Activated T-cell treated with anti-CD3 and anti-CD28 coated beads for 4 hours (primary cell): ENCODE measurements around the gene VPREB3.
"Not testable (repeated sequence)": the region's sequence is repeated elsewhere in the genome, so short reads cannot be mapped to it uniquely, and the experiment has no call there.

Experiments used
- DNase-seq: peaks from one replicate; pipeline ENCODE4 v3.0.0-alpha.2; 2020

VPREB3 gene

DNA sequence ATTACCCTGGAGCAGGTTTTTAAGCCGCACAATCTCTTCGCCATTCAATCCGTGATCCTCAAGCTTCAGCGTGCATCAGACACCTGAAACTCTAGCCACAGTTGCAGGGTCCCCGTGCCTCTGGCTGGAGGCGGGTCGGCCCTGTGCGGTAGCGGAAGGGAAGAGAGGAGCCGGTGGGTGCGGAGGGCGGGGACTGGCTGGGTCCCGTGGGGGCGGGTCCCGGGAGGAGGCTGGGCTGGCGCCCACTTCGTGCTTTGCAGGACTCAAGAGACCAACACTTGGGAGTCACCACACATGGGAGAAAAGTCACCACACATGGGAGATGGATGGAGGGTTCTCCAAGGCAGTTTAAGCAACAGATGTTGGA, 9.3 kb upstream of the VPREB3 start:
- peak; percentile 44 for DNase-seq

DNA sequence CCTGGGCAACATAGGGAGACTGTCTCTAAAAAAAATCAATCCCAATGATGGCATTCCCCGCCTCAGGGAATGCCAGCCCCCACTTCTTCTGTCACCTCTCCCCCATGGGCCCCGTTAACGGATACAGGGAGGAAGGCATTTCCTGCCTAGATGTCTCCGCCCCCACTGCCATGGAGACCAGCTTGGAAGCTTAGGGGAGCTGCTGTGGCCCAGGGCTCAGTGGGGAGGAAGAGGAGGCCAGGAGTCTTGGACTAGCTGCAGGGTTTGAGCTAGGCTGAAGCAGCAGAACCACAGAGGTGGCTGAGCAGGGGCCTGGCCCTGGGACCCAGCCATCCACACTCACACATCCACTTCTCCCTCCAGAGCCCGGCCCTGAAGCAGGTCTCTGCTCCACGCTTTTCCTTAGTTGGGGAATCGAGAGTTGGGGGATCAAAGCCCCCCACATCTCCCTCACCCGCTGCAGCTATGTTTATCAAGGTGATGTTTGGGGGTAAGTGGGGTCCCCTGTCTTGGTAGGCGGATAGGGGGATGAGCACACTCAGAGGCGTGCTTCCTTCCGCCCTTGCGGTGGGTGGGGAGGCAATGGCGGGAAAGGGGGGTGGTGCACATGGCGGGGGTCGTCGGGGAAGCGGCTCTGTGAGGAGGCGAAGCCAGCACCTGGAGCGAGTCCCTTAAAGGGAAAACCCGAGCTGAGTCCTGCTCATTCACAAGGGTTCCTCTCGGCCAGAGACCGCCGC, 8.8 kb upstream of the VPREB3 start, which contains the start of gene C22orf15:
TSS of gene C22orf15 (plus strand) at position 149 of the 737 bp plus-strand sequence. CDS start at position 466, 317 bp downstream.
- no peak for DNase-seq

DNA sequence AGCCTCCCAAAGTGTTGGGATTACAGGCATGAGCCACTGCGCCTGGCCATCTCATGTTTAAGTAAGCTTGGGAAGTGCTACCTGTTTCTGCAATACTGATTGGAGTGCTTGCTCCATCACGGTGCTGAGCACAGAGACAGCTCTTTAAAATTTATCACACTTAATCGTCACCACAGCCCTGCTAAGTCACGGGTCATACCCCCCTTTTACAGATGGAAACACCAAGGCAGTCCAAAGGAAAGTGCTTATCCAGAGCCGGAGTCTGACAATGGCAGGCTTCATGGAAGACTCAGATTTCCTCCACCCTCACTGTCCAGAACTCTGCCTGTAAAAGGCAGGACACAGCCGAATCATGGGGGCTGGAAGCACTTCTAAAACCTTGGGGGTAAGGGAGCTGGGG, 5.8 kb upstream of the VPREB3 start:
- DNase-seq, result no peak

DNA sequence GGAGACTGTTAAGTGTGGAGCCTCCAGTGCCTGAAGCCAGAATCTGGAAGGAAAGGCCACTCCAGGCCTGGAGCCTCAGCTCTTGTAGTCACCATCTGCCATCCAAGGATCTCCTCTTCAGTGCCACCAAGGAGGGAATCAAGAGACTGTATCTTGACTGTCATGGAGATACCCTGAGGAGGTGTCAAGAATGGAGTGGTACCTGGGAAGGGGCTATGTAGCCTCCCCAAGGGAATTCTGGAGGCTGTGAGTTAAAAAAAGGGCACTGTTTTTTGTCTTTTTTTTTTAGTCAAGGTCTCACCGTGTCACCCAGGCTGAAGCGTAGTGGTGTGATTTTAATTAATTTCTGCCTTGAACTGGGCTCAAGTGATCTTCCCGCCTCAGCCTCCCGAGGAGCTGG, 5.3 kb upstream of the VPREB3 start:
- no peak for DNase-seq

DNA sequence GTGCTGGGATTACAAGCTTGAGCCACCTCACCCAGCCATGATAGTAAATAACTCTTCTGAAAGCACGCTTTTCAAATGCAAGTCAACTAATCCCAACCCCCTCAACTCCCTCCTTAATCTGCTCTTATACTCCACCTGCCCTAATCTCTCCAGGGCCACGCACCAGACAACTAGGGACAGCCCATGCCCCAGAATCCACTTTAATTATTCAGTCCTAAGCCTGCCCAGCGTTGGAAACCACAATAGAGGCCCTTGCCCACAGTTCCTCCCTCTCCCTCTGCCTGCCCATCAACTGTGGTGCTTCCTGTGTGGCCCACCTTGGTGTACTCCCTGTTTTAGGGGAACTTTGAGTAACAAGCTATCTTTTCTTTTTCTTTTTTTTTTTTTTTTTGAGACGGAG, 2.7 kb upstream of the VPREB3 start:
- DNase-seq, result no peak

DNA sequence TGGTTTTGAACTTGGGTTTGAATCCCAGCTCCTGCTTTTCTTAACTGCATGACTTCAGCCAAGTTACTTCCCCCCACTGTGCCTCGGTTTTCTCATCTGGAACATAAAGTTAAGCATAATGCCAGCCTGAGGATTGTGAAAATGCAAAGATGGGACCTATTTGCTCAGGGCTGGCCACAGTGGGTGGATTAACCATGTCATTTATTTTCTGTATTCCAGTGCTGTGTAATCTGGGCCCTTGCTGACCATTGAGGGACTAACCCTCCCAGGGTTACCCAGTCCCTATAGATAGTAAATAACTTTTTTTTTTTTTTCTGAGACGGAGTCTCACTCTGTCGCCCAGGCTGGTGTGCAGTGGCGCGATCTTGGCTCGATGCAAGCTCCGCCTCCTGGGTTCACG, 1.5 kb upstream of the VPREB3 start:
- no peak for DNase-seq

DNA sequence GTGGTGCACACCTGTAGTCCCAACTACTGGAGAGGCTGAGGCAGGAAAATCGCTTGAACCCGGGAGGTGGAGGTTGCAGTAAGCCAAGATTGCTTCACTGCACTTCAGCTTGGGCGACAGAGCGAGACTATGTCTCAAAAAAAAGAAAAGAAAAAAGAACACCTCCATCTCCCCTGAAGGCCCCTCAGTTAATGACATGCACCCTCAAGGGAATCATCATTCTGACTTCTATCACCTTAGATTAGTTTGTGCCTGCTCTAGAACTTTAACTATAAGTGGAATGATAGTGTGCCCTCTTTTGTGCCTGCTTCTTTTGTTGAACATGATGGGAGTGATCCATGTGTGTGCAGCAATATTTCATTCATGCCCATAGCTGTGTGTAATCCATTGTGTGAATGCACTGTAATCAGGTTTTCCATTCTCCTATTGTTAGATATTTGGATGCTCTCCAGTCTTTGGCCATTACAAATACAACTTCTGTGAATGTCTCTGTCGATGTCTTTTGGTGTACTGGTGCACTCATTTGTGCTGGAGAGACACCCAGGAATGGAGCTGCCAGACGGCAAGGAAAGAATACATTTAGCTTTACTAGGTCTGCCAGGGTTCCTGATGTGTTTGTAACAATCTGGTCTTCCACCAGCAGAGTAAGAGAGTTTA, 883 bp upstream of the VPREB3 start:
- no peak for DNase-seq

DNA sequence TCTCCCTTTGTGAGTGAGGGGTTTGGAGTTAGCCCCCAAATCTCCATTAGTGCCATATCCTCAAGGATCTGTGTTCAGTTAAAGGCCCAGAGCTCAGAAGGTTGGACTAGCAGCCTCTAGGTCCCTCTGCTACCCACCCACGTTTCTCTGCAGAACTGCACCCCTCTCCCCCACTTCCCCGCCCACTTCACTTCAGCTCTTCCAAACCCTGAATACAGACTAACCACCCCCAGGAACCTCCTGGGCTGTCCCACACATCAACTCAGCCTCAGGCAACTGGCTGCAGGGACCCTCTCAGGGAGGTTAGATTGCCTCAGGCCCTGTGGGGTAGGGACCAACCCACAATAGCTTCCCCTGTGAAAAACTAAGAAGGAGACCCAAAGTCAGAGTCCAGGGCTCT, 840 bp downstream of the VPREB3 start:
- no peak for DNase-seq

DNA sequence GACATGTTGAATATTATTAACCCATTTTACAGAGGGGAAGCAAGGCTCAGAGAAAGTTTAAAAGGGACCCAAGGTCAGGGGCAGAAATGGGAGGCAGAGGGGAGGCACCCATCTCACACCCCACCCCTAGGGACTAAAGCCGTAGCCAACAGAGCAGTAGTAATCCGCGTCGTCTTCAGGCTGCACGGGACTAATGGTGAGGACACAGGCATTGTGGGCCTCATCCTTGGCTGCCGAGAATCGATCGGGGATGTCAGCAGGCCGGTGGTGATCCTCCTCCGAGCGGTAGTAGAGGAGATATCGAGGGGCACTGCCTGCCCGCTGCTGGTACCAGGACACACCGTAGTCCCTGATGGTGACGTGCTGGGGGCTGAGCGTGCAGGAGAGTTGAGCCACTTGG, 1.5 kb downstream of the VPREB3 start:
- DNase-seq, result no peak

DNA sequence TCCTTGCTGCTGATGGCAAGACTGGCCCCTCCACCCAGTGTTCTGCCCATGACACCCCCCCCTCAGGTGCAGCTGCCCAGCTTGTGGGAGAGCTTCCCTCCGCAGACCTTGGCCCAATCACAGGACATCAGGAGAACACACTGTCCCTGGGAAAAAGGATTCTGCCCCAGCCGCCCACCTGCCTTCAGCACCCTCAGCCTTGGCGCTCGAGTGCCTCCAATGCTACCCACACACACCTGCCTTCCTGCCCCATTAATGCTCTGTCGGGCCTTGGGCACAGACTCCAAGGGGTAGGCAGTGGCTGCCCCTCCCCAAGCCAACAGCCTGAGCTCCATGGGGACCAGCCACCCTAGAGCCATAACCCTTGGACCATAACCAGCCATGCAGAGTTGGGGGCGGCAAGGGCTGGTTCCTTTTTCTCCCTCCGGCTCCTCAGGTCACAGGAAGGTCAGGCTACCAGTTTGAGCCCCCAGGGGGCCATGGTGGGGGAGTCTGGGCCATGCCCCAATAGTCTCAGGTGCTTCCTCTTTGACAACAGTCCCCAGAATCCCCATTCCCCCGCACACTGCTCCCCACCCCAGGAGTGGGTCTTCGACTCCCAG, 2.0 kb downstream of the VPREB3 start:
- no peak for DNase-seq

DNA sequence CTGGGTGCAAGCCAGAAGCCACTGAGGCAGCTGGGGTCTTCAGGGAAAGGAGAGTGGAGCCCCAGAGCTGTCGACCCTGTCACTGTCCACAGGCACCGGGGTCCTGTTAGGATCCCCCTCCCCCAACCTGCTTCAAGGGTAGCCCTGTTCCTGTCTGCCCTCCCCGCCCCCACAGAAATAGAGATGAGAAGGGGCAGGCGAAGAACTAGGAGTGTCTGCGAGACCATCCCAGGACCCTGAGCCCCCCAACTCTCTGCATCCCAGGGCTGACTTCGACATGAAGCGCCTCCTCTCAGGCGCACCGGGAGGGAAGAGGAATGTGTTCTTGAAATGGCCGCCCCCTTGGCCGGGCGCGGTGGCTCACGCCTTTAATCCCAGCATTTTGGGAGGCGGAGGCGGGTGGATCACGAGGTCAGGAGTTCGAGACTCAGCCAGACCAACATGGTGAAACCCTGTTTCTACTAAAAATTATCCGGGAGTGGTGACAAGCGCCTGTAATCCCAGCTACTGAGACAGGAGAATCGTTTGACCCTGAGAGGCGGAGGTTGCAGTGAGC, 2.7 kb downstream of the VPREB3 start:
- no peak for DNase-seq

DNA sequence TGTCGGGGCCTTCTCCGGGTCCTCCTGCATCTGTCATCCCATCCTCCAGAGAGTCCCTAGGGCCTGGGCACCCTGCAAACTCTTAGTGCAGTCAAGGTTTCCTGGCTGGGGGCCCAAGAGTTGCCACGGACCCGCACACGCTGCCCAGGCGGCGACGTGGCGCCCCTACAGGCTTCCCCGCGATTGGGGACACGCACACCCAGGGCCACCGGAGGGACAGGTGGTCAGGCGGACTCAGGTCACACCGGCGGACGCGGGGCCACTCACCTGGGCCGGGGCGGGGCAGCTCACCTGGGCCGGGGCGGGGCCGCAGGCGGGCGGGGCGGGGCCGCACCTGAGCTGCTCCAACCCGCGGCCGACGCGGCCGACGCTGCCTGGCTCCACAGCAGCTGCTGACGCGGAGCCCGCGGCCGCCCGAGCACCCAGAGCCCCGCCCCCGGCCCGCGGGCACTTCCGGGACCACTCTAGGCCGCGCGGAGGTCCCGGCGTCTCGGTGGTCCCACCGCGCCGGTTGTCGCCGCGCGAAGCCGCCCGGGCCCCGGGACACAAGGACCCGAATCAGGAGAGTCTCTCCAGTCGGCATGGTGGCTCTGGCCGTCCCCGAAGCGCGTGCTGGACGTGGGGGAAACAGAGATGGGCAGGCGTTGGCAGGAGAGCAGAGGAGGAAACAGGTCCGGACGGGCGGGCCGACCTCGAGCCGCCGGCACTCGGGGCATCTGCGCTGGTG, 3.3 kb downstream of the VPREB3 start, which contains the start of gene ZNF70:
TSS of gene ZNF70 (minus strand) at position 399 of the 727 bp plus-strand sequence. CDS start 5,972 bp downstream, outside the sequence.
- peak; percentile 71 for DNase-seq

DNA sequence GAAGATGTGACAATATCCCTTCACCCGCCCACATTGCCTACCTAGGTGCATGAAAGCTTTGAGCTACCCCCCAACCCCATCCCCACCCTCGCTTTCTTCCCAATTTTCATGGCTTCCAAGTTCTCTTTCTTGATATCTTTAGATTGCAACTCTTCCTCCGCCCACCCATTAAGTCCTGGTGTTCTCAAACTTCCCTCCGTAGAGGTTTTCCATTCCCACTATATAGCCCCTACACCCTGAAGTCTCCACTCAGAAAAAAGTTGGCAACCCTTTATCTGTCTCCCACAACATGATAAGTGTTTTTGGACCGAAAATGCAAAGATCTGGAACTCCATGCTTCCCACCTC, 3.9 kb downstream of the VPREB3 start:
- DNase-seq, result no peak

DNA sequence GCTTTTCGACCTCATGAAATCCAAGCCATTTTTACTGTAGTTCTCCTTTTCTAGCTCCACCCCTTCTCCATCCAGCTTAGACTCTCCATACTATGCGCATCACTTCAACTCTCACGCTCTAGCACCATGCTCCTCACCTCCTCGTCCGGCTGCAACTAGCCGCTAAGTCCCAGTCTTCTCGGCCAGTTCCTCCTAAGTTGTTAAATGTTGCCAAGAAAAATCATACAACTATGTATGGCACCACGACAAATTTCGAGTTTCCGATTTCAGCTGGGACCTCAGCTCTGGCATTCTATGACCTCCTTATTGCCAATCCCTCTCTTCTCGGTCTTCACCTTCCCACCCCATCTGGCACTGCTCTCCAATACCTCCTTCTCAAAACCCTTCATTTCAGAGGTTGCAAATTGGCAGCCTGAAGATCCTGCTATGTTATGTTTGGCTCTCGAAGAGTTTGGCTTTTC, 4.4 kb downstream of the VPREB3 start:
- no peak for DNase-seq

DNA sequence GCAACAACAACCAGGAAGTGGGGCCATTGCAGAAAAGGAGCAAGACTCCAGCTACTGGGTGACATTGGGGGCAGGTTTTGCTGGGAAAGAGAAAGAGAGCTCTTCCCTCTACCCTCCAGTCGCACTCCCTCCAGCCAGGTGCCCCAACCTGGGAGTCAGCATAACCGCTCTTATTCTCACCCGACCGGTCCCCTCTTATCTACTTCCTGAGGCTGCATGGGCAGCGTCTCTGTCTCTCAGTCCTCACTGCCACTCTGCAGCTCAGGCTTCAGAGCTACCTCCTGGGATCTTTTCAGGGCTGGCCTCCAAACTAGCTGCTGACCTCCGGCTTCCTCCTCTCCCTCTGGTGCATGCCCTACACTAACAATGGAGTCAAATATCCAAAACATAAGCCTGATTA, 8.4 kb downstream of the VPREB3 start:
- no peak for DNase-seq

DNA sequence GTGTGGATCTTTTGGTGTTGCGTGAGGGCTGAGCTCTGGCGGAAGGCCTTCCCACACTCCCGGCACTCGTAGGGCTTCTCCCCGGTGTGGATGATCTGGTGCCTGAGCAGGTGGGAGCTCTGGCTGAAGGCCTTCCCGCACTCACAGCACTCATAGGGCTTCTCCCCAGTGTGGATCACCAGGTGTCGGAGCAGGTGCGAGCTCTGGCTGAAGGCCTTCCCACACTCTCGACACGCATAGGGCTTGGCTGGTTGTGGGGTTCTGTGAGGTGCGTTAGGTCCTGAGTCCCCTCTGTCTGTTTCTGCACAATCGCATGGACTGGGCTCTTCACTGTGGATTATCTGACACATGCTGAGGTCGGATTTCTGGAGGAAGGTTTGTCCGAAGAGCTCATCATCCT, 9.7 kb downstream of the VPREB3 start:
- no peak for DNase-seq

DNA sequence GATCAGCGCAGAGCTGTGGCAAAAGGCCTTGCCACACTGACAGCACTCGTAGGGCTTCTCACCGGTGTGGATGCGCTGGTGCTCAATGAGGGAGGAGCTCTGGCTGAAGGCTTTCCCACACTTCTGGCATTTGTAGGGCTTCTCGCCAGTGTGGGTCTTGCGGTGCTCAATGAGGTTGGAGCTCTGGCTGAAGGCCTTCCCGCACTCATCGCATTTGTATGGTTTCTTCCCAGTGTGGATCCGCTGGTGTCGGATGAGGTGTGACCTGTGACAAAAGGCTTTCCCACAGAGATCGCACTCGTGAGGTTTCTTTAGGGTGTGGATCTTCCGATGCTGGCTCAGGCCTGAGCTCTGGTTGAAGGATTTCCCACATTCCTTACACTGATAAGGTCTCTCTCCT, 10.2 kb downstream of the VPREB3 start:
- no peak for DNase-seq

DNA sequence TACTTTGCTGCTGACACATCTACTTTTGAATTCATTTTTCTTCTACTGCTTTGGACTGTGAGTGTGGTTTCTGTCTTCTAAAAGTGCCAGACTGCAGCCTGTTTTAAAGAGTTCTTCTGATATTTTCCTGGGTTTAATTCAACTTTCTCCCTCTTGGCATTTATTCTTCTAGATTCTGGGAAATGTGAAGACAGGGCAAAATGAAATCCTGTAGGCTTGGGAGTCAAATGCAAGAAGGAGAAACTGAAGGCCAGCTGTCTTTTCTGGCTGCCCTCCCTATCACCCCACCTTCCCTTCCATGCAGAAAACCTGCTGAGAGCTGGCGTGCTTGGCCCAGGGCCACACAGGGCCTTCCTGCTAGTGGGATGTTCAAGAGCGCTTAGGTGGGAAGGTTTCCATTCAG, 10.9 kb downstream of the VPREB3 start:
- DNase-seq, result no peak

DNA sequence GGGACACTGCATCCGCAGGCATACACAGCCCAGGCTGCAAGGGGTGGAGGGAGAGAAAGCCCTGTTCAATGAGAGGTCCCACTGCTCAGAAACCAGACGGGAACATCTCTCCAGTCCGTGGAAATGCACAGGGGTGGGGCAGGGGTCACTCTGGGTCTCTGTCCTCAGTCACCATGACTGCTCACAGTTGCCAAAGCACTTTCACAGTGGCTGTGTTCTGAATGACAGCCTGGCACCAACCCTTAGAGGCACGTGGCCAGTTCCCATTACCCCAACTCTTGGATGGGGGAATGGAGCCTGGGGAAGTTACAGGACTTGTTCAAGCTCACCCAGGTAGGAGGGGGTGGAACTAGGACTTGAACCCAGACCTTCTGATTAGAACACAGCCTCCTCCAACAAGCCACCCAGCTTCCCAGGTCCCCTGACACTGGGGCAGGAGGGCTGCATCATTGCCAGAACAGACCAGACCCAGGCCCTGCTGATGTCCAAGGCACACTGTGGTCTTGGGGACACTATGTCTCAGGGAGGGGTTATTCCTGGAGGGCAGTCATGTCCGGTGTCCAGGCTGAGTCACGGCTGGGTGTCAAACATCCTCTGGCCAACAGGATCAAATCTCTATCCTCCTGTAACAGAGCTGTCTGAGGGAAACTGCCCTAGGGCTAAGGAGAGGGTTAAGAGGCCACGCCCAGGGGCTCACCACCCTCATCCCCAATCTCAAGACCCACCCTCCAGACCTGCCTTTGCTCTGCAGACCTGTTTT, 11.5 kb downstream of the VPREB3 start:
- DNase-seq, result no peak

DNA sequence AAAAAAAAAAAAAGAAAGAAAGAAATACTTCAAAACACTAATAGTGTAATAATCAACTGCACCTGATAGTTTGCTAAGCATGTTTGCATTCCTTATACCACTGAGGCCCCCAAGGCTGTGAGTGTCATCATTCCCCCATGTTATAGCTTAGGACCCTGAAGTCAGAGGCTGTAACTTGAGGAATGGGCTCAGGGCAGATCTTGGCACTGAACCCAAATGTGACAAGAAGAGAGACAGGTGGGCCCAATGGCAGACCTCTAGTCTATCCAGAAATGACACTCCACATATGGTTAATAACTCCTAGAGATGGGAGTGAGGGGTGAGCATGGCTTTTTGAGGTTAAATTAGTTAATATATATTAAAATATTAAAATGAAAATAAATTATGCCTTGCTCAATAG, 16.5 kb downstream of the VPREB3 start:
- no peak for DNase-seq

DNA sequence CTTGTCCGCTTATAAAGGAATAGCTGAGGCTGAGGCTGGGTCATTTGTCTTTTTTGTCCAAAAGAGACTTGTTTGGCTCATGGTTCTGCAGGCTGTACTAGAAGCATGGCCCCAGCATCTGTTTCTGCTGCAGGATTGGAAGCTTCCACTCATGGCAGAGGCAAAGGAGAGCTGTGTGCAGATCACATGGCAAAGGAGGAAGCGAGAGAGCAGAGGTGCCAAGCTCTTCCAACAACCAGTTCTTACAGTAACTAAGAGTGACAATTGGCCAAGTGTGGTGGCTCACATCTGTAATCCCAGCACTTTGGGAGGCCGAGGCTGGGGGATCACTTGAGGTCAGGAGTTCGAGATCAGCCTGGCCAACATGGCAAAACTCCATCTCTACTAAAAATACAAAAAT, 26.1 kb downstream of the VPREB3 start:
- DNase-seq, result not testable (repeated sequence)

DNA sequence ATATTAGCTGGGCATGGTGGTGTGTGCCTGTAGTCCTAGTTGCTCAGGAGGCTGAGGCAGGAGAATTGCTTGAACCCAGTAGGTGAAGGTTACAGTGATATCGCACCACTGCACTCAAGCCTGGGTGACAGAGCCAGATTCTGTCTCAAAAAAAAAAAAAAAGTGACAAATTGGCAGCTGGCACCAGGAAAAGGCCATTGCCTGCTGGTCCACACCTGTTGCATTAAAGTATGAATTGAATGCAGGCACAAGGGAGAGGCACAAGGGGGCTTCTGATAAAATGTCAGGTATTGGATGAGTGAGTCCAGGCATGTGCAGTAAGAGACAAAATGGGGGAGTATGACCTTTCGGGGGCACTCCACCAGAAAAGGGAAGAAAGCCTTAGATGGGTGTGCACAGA, 31.5 kb downstream of the VPREB3 start:
- no peak for DNase-seq
